ENCODE measurements around the gene PRR15L.
"Not testable (repeated sequence)": the region's sequence is repeated elsewhere in the genome, so short reads cannot be mapped to it uniquely, and the experiment has no call there.

PRR15L gene

DNA sequence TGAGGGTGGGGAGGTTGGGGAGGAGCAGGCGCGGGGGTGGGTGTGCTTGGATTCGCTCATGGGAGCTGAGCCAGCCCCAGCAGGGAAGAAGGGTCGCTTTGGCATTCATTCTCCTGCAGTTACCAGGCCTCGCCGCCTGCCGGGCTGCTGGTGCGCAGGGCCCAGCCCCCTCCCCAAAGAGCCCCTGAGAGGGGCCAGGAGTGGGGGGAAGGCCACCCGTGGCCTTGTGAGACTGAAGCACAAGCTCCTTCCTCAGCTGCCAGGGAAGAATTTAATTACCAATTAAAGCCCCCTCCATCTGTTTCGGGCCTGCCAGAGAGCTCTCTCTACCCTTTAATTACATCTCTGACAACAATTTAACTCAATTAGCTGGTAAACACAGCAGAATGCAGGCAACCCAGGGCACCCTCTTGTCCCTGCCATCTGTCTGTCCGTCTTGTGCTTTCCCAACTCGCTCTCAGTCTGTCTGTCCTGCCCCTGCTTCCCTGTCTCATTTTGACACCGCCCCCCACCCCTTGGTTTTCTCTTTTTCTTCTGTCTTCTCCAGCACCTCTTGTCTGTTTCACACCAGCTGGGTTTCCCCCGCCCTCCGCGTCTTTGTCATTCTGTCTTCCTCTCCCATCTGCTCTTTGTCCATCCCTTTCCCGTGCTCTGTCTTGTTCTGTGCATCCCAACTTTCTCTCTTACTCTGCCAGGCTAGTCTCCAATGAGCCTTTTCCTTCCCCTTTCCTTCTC is 45.9 kb upstream of the PRR15L start:
- peaks cover 36 to 54% of the 10 kb centered on the region in 2 donors for H3K4me1 ChIP-seq (ENCODE audit: control insufficient read depth in 2 of 2, insufficient read depth in 1 of 2, low read depth in 1 of 2, low read length in 2 of 2)

DNA sequence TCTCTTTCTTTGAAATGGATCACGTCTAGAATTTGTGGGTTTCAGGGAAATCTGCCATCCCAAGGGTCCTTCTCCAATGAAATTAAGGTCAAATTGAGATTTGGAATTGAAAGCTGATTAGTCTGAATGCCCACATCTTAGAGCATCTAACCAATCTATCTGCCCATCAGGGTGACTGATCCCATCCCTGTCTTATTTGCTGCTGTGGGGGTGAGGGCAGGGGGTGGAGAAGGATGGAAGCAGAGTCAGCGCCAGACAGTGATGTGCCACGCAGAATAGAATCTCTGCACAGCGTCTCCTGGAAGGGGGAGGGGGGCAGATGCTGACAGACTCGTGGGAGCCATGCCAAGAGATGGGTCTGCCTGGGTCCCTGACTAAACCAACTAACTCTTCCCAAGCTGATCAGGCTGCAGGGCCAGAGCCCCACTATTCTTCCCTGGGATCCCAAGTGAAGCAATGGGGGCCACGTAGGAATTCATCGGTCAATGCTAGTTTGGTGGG is 45.3 kb upstream of the PRR15L start:
- no CpG with 5 or more reads among the region's 7 CpGs for WGBS, 2 donors (ENCODE audit: extremely low coverage in 2 of 2, insufficient read length in 2 of 2, insufficient replicate concordance in 1 of 2)
- Histone ChIP-seq H3K9ac (ENCODE audit: low read depth, low read length, poor library complexity) (peak overlapping the region; percentile 79), H3K27ac (replicated peaks; ENCODE audit: low read length) (peak overlapping the region; percentile 98), H3K4me3 (ENCODE audit: low read length in 2 of 2) (no peak overlapping the region), H3K36me3 (replicated peaks in 1 of 2; ENCODE audit: control insufficient read depth in 2 of 2, insufficient read depth in 2 of 2, low read length in 2 of 2) (no peaks in the 10 kb centered on the region), H2BK12ac (ENCODE audit: low read length) (peak overlapping the region; percentile 85), H4K8ac (ENCODE audit: low read depth, low read length) (no peak overlapping the region), H4K91ac (ENCODE audit: low read depth, low read length, poor library complexity) (peak overlapping the region; percentile 81), H2BK15ac (ENCODE audit: low read length) (no peak overlapping the region), H3K27me3 (ENCODE audit: control insufficient read depth in 3 of 3, insufficient read depth in 3 of 3, low read depth in 1 of 3, low read length in 3 of 3) (no peaks in the 10 kb centered on the region), H3K23ac (ENCODE audit: low read depth, low read length, poor library complexity) (no peak overlapping the region), H2BK120ac (ENCODE audit: low read depth, low read length) (peak overlapping the region; percentile 69), H3K4ac (ENCODE audit: low read length) (peak overlapping the region; percentile 31), H3K4me2 (ENCODE audit: insufficient read depth, low read length, poor library complexity, severe bottlenecking) (peak overlapping the region; percentile 43), H2AK5ac (ENCODE audit: low read depth, low read length) (peak overlapping the region; percentile 49), H3K79me1 (ENCODE audit: low read depth, low read length) (no peaks in the 10 kb centered on the region), H2BK5ac (ENCODE audit: low read length) (peak overlapping the region; percentile 69), H3K4me1 (ENCODE audit: control insufficient read depth in 2 of 2, insufficient read depth in 1 of 2, low read depth in 1 of 2, low read length in 2 of 2) (peaks cover 36 to 55% of the 10 kb centered on the region in 2 donors), H2AFZ (ENCODE audit: low read length) (no peak overlapping the region), H3K14ac (ENCODE audit: low read length) (no peak overlapping the region), H3K9me3 (replicated peaks in 1 of 2; ENCODE audit: control insufficient read depth in 2 of 2, insufficient read depth in 1 of 2, low read depth in 1 of 2, low read length in 2 of 2) (no peaks in the 10 kb centered on the region), H3K18ac (ENCODE audit: low read length) (peak overlapping the region; percentile 98)
- DNase-seq (ENCODE audit: low spot score): no peak

More for the DNA sequence above, 45.9 kb upstream of the PRR15L start:
- Histone ChIP-seq H3K9ac (ENCODE audit: low read depth, low read length, poor library complexity) (peak overlapping the region; percentile 79), H3K14ac (ENCODE audit: low read length) (no peak overlapping the region), H3K9me3 (replicated peaks in 1 of 2; ENCODE audit: control insufficient read depth in 2 of 2, insufficient read depth in 1 of 2, low read depth in 1 of 2, low read length in 2 of 2) (no peaks in the 10 kb centered on the region), H3K18ac (ENCODE audit: low read length) (peak overlapping the region; percentile 66), H2BK5ac (ENCODE audit: low read length) (peak overlapping the region; percentile 69), H3K4ac (ENCODE audit: low read length) (no peak overlapping the region), H2BK12ac (ENCODE audit: low read length) (no peak overlapping the region), H2AK5ac (ENCODE audit: low read depth, low read length) (peak overlapping the region; percentile 49), H3K4me2 (ENCODE audit: insufficient read depth, low read length, poor library complexity, severe bottlenecking) (peak overlapping the region; percentile 43), H2BK120ac (ENCODE audit: low read depth, low read length) (peak overlapping the region; percentile 69), H3K27ac (replicated peaks; ENCODE audit: low read length) (peak overlapping the region; percentile 98), H3K27me3 (ENCODE audit: control insufficient read depth in 3 of 3, insufficient read depth in 3 of 3, low read depth in 1 of 3, low read length in 3 of 3) (no peaks in the 10 kb centered on the region), H3K4me3 (ENCODE audit: low read length in 2 of 2) (no peak overlapping the region), H3K36me3 (replicated peaks in 1 of 2; ENCODE audit: control insufficient read depth in 2 of 2, insufficient read depth in 2 of 2, low read length in 2 of 2) (no peaks in the 10 kb centered on the region), H2BK15ac (ENCODE audit: low read length) (no peak overlapping the region), H4K8ac (ENCODE audit: low read depth, low read length) (no peak overlapping the region), H3K79me1 (ENCODE audit: low read depth, low read length) (no peaks in the 10 kb centered on the region), H2AFZ (ENCODE audit: low read length) (no peak overlapping the region), H4K91ac (ENCODE audit: low read depth, low read length, poor library complexity) (peak overlapping the region; percentile 81), H3K23ac (ENCODE audit: low read depth, low read length, poor library complexity) (no peak overlapping the region)
- DNase-seq (ENCODE audit: low spot score): no peak
- WGBS, 2 donors (ENCODE audit: extremely low coverage in 2 of 2, insufficient read length in 2 of 2, insufficient replicate concordance in 1 of 2): no CpG with 5 or more reads among the region's 17 CpGs

DNA sequence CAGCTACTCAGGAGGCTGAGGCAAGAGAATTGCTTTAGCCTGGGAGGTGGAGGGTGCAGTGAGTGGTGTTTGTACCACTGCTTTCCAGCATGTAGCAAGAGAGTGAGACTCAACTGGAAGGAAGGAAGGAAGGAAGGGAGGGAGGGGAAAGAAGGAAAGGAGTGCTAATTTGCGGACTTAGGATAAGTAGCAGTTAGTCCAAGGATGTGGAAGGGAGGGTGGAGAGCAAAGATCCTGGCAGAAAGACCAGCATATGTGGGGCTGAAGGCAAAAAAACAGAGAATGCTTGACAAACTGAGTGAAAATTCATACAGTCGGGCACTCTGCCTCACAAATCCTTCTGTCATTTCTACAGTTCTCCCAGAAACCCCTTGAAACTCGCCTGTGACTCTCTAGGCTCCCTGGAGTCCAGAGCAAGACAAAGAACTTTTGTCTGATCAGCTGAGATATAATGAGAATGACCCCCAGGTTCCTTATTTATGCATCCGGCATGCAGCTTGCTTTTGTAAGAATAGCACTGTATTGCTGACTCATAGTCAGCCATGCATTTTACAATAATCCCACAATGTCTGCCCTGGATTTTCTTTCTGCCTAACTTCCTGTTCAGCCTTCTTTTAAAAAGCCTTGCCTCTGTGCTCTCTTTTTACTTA is 44.7 kb upstream of the PRR15L start:
- peak overlapping the region; percentile 61 for H4K91ac ChIP-seq (ENCODE audit: low read depth, low read length, poor library complexity)
- H3K79me1 ChIP-seq (ENCODE audit: low read depth, low read length): no peaks in the 10 kb centered on the region
- H3K4me1 ChIP-seq (ENCODE audit: control insufficient read depth in 2 of 2, insufficient read depth in 1 of 2, low read depth in 1 of 2, low read length in 2 of 2): peaks cover 38 to 61% of the 10 kb centered on the region in 2 donors
- no CpG with 5 or more reads among the region's 4 CpGs for WGBS, 2 donors (ENCODE audit: extremely low coverage in 2 of 2, insufficient read length in 2 of 2, insufficient replicate concordance in 1 of 2)
- no peak overlapping the region for H3K4me2 ChIP-seq (ENCODE audit: insufficient read depth, low read length, poor library complexity, severe bottlenecking)
- no peak overlapping the region for H2BK12ac ChIP-seq (ENCODE audit: low read length)
- H3K4me3 ChIP-seq (ENCODE audit: low read length in 2 of 2): no peak overlapping the region
- no peaks in the 10 kb centered on the region for H3K36me3 ChIP-seq (replicated peaks in 1 of 2; ENCODE audit: control insufficient read depth in 2 of 2, insufficient read depth in 2 of 2, low read length in 2 of 2)
- no peak for DNase-seq (ENCODE audit: low spot score)
- H2BK15ac ChIP-seq (ENCODE audit: low read length): peak overlapping the region; percentile 43
- peak overlapping the region; percentile 9 for H2BK5ac ChIP-seq (ENCODE audit: low read length)
- no peak overlapping the region for H3K14ac ChIP-seq (ENCODE audit: low read length)
- H3K9me3 ChIP-seq (replicated peaks in 1 of 2; ENCODE audit: control insufficient read depth in 2 of 2, insufficient read depth in 1 of 2, low read depth in 1 of 2, low read length in 2 of 2): no peaks in the 10 kb centered on the region
- no peak overlapping the region for H3K23ac ChIP-seq (ENCODE audit: low read depth, low read length, poor library complexity)
- no peak overlapping the region for H4K8ac ChIP-seq (ENCODE audit: low read depth, low read length)
- no peaks in the 10 kb centered on the region for H3K27me3 ChIP-seq (ENCODE audit: control insufficient read depth in 3 of 3, insufficient read depth in 3 of 3, low read depth in 1 of 3, low read length in 3 of 3)
- H2AK5ac ChIP-seq (ENCODE audit: low read depth, low read length): peak overlapping the region; percentile 20
- H2BK120ac ChIP-seq (ENCODE audit: low read depth, low read length): no peak overlapping the region
- H3K9ac ChIP-seq (ENCODE audit: low read depth, low read length, poor library complexity): no peak overlapping the region
- H3K18ac ChIP-seq (ENCODE audit: low read length): peak overlapping the region; percentile 79
- no peak overlapping the region for H3K4ac ChIP-seq (ENCODE audit: low read length)
- no peak overlapping the region for H2AFZ ChIP-seq (ENCODE audit: low read length)
- peak overlapping the region; percentile 98 for H3K27ac ChIP-seq (replicated peaks; ENCODE audit: low read length)

DNA sequence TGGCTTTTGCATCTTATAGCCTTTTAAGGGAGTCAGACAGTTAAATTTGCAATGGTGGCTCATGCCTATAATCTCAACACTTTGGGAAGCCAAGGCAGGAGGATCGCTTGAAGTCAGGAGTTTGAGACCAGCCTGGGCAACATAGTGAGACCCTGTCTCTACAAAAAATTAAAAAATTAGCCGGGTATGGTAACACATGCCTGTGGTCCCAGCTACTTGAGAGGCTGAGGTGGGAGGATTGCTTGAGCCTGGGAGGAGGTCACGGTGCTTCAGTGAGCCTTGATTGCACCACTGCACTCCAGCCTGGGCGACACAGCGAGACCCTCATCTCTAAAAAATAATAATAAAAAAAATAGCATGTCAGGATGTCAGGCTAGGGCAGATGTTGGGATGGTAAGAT is 44.0 kb upstream of the PRR15L start:
- not testable (repeated sequence) for H2BK15ac ChIP-seq (ENCODE audit: low read length); H3K23ac ChIP-seq (ENCODE audit: low read depth, low read length, poor library complexity); H4K8ac ChIP-seq (ENCODE audit: low read depth, low read length); H3K4me2 ChIP-seq (ENCODE audit: insufficient read depth, low read length, poor library complexity, severe bottlenecking); H2BK12ac ChIP-seq (ENCODE audit: low read length); H3K9ac ChIP-seq (ENCODE audit: low read depth, low read length, poor library complexity); H3K79me1 ChIP-seq (ENCODE audit: low read depth, low read length); H3K18ac ChIP-seq (ENCODE audit: low read length); H3K14ac ChIP-seq (ENCODE audit: low read length); H2AFZ ChIP-seq (ENCODE audit: low read length); H3K9me3 ChIP-seq (replicated peaks in 1 of 2; ENCODE audit: control insufficient read depth in 2 of 2, insufficient read depth in 1 of 2, low read depth in 1 of 2, low read length in 2 of 2); DNase-seq (ENCODE audit: low spot score); H4K91ac ChIP-seq (ENCODE audit: low read depth, low read length, poor library complexity); H3K4me3 ChIP-seq (ENCODE audit: low read length in 2 of 2); H3K4ac ChIP-seq (ENCODE audit: low read length); H3K27me3 ChIP-seq (ENCODE audit: control insufficient read depth in 3 of 3, insufficient read depth in 3 of 3, low read depth in 1 of 3, low read length in 3 of 3); H3K36me3 ChIP-seq (replicated peaks in 1 of 2; ENCODE audit: control insufficient read depth in 2 of 2, insufficient read depth in 2 of 2, low read length in 2 of 2); H2BK120ac ChIP-seq (ENCODE audit: low read depth, low read length)
- peak overlapping the region; percentile 51 for H2AK5ac ChIP-seq (ENCODE audit: low read depth, low read length)
- H3K27ac ChIP-seq (replicated peaks; ENCODE audit: low read length): peak overlapping the region; percentile 98
- WGBS, 2 donors (ENCODE audit: extremely low coverage in 2 of 2, insufficient read length in 2 of 2, insufficient replicate concordance in 1 of 2): no CpG with 5 or more reads among the region's 5 CpGs
- H2BK5ac ChIP-seq (ENCODE audit: low read length): peak overlapping the region; percentile 9
- H3K4me1 ChIP-seq (ENCODE audit: control insufficient read depth in 2 of 2, insufficient read depth in 1 of 2, low read depth in 1 of 2, low read length in 2 of 2): peaks cover 39 to 55% of the 10 kb centered on the region in 2 donors
